SK-N-SH (cell line): ENCODE results near the gene CRTAP. TPM values are rescaled to one million over a fixed set of nuclear protein-coding genes. Genes with fewer than 3 reads are reported as not detected.

Experiments
- CTCF ChIA-PET: fragments of 300-600, 350-600 bp; formaldehyde crosslinking; extraction: SDS; loops from one replicate; lab custom pipeline; 2021; lab: Yijun Ruan, JAX
- POLR2A ChIA-PET: fragments of 350-600 bp; sonication (Branson Sonifier 250); formaldehyde crosslinking; extraction: SDS; loops from one replicate; lab custom pipeline; 2020; ENCODE audit warnings: antibody characterized with exemption, inconsistent platforms; lab: Yijun Ruan, JAX
- DNase-seq: peaks from one replicate; pipeline ENCODE4 v3.0.0; 2012
- H2AFZ ChIP-seq: fragments of 200-600 bp; sonication (generic); 2 replicates; pipeline ENCODE4 v1.8.1; 2016; ENCODE audit warnings: antibody characterized with exemption, mild to moderate bottlenecking, low read depth
- H3F3A ChIP-seq: fragments of 200-600 bp; sonication (generic); replicated peaks from 2 replicates; pipeline ENCODE3; 2016; ENCODE audit warnings: antibody characterized with exemption, mild to moderate bottlenecking; ENCODE audit not compliant: insufficient read depth
- H3K27ac ChIP-seq, 2 experiments: fragments of 200-500 bp in 1 of 2; fragments of 200-600 bp in 1 of 2; sonication (Bioruptor generic) in 1 of 2; sonication (generic), shearing (Covaris generic) in 1 of 2; 2 replicates each; pipeline versions ENCODE4 v1.5.1 to v1.6.1; 2014 to 2016; ENCODE audit warnings: low read depth in 2 of 2, inconsistent platforms in 1 of 2, low read length in 1 of 2, mild to moderate bottlenecking in 1 of 2, mixed read lengths in 1 of 2
- H3K27me3 ChIP-seq: fragments of 200-600 bp; sonication (generic), shearing (Covaris generic); 2 replicates; pipeline ENCODE4 v1.6.1; 2016; ENCODE audit warnings: mixed run types; ENCODE audit not compliant: insufficient read depth
- H3K36me3 ChIP-seq, 2 experiments: fragments of 200-500 bp in 1 of 2; fragments of 200-600 bp in 1 of 2; sonication (Bioruptor generic) in 1 of 2; sonication (generic) in 1 of 2; replicated peaks in 1 of 2; 2 replicates each; pipeline versions ENCODE3 to v1.5.1; 2014 to 2016; ENCODE audit warnings: low read length in 1 of 2, mild to moderate bottlenecking in 1 of 2; ENCODE audit not compliant: insufficient read depth in 2 of 2, control insufficient read depth in 1 of 2
- H3K4me1 ChIP-seq, 2 experiments: fragments of 200-500 bp in 1 of 2; fragments of 200-600 bp in 1 of 2; sonication (Bioruptor generic) in 1 of 2; sonication (generic), shearing (Covaris generic) in 1 of 2; 2 replicates each; pipeline versions ENCODE4 v1.5.1 to v1.6.1; 2014 to 2016; ENCODE audit warnings: low read depth in 1 of 2, low read length in 1 of 2, mixed run types in 1 of 2; ENCODE audit not compliant: insufficient read depth in 2 of 2, control insufficient read depth in 1 of 2
- H3K4me2 ChIP-seq: fragments of 200-600 bp; sonication (generic), shearing (Covaris generic); 2 replicates; pipeline ENCODE4 v1.6.1; 2017; ENCODE audit warnings: mixed run types
- H3K4me3 ChIP-seq, 2 experiments: fragments of 200-500 bp in 1 of 2; fragments of 200-600 bp in 1 of 2; sonication (Bioruptor generic) in 1 of 2; sonication (generic), shearing (Covaris generic) in 1 of 2; 2 replicates each; pipeline versions ENCODE4 v1.5.1 to v1.8.1; 2014 to 2016; ENCODE audit warnings: low read depth in 2 of 2, inconsistent platforms in 1 of 2, low read length in 1 of 2, mild to moderate bottlenecking in 1 of 2, mixed read lengths in 1 of 2, moderate library complexity in 1 of 2
- H3K79me2 ChIP-seq: fragments of 200-600 bp; sonication (generic); 2 replicates; pipeline ENCODE4 v1.8.1; 2017; ENCODE audit warnings: mild to moderate bottlenecking; ENCODE audit not compliant: insufficient read depth
- H3K9ac ChIP-seq: fragments of 200-600 bp; sonication (generic); 2 replicates; pipeline ENCODE4 v1.6.1; 2017; ENCODE audit warnings: mixed run types
- H3K9me2 ChIP-seq: fragments of 200-600 bp; sonication (generic); 2 replicates; pipeline ENCODE4 v1.6.1; 2017; ENCODE audit warnings: mixed run types
- H3K9me3 ChIP-seq: fragments of 200-600 bp; sonication (generic); 2 replicates; pipeline ENCODE4 v1.6.1; 2017; ENCODE audit warnings: mixed run types, mild to moderate bottlenecking, moderate library complexity
- H4K20me1 ChIP-seq: fragments of 200-600 bp; sonication (generic); 2 replicates; pipeline ENCODE4 v1.6.1; 2017; ENCODE audit warnings: mild to moderate bottlenecking, mixed run types; ENCODE audit not compliant: insufficient read depth
- CHD2 ChIP-seq: fragments of 150-350 bp; IDR thresholded peaks from 2 replicates; pipeline ENCODE4 v1.6.1; 2018; ENCODE audit warnings: low read length; ENCODE audit not compliant: partially characterized antibody
- EP300 ChIP-seq, 2 experiments: IDR thresholded peaks; 2 replicates each; pipeline versions ENCODE4 v1.4.0 to v1.6.1; 2012; ENCODE audit warnings: borderline replicate concordance in 1 of 2, low read depth in 1 of 2, low read length in 1 of 2
- FOXM1 ChIP-seq: IDR thresholded peaks from 2 replicates; pipeline ENCODE4 v1.4.0; 2012; ENCODE audit warnings: low read depth, mild to moderate bottlenecking
- JUND ChIP-seq: IDR thresholded peaks from 2 replicates; pipeline ENCODE4 v1.4.0; 2012
- MEF2A ChIP-seq: IDR thresholded peaks from 2 replicates; pipeline ENCODE4 v1.4.0; 2012; ENCODE audit warnings: low read depth, borderline replicate concordance
- NFIC ChIP-seq: IDR thresholded peaks from 2 replicates; pipeline ENCODE4 v1.4.0; 2012; ENCODE audit warnings: borderline replicate concordance
- NRF1 ChIP-seq: IDR thresholded peaks from 2 replicates; pipeline ENCODE4 v1.6.1; 2012; ENCODE audit warnings: low read depth, mild to moderate bottlenecking, low read length
- POLR2AphosphoS5 ChIP-seq: IDR thresholded peaks from 2 replicates; pipeline ENCODE4 v1.6.1; 2012; ENCODE audit warnings: low read depth, low read length
- RAD21 ChIP-seq: IDR thresholded peaks from 2 replicates; pipeline ENCODE4 v1.6.1; 2012; ENCODE audit warnings: mild to moderate bottlenecking, low read length
- RCOR1 ChIP-seq: fragments of 150-350 bp; IDR thresholded peaks from 2 replicates; pipeline ENCODE4 v1.6.1; 2017; ENCODE audit warnings: antibody characterized with exemption, low read length
- RFX5 ChIP-seq: IDR thresholded peaks from 2 replicates; pipeline ENCODE4 v1.6.1; 2012; ENCODE audit warnings: mild to moderate bottlenecking, improper control_type of control experiment, low read length
- RXRA ChIP-seq: IDR thresholded peaks from 2 replicates; pipeline ENCODE4 v1.4.0; 2012; ENCODE audit warnings: low read depth, mild to moderate bottlenecking, borderline replicate concordance
- SIN3A ChIP-seq: IDR thresholded peaks from 2 replicates; pipeline ENCODE4 v1.6.1; 2012; ENCODE audit warnings: low read depth, mild to moderate bottlenecking, low read length, moderate library complexity, borderline replicate concordance
- SMC3 ChIP-seq: IDR thresholded peaks from 2 replicates; pipeline ENCODE4 v1.6.1; 2012; ENCODE audit warnings: low read depth, low read length, improper control_type of control experiment
- TEAD4 ChIP-seq: IDR thresholded peaks from 2 replicates; pipeline ENCODE4 v1.4.0; 2012; ENCODE audit warnings: mild to moderate bottlenecking, borderline replicate concordance; ENCODE audit not compliant: insufficient read depth
- WGBS: methylation state at CpG from one replicate; pipeline ENCODE4 v1.1.6; 2017; ENCODE audit warnings: low lambda C conversion rate; 5-methylcytosine and 5-hydroxymethylcytosine counted together
- polyA plus RNA-seq, 3 experiments: library from polyadenylated mRNA; depleted of rRNA; stranded (reverse); fragments of >200 nt; gene quantifications; 2 replicates each; pipeline ENCODE4 v1.2.3, GENCODE V29; 2012
- TF ChIP-seq, protein P1 (sequence below): IDR thresholded peaks from 2 replicates; pipeline ENCODE4 v1.6.1; 2012; ENCODE audit warnings: mild to moderate bottlenecking, low read depth, low read length, moderate library complexity
- TF ChIP-seq, protein P2 (sequence below): IDR thresholded peaks from 2 replicates; pipeline ENCODE4 v1.4.0; 2012; ENCODE audit warnings: low read depth, borderline replicate concordance
- TF ChIP-seq, protein P3 (sequence below): IDR thresholded peaks from 2 replicates; pipeline ENCODE4 v1.4.0; 2012; ENCODE audit warnings: low read depth, borderline replicate concordance

CRTAP gene
- polyA plus RNA-seq, 1 of the 3 experiments (the other 2 are of a cell fraction), result 198 TPM

DNA sequence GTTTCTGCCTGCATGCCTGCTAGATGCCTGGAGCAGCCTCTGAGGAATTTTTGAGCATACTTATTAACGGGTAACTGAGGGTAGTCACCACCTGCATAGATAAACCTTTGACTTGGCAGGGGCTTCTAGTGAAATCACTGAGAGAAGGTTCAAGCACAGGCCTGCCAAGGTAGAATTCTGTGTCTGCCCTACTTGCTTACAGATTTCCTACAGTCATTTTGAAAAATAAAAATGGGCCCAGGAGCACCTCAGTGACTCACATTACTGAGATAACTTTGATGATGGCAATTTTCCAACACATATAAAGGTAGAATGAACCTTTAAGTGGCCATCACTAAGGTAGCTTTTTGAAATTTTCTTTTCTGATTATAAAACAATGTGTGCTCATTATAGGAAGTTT lies 10.8 kb downstream of the CRTAP start:
- Histone ChIP-seq H3K4me1 (no peaks in the 10 kb centered on the region; a peak in 1 of 4 replicates), H4K20me1 (no peaks in the 10 kb centered on the region; the same call in 1 of the 2 replicates), H3K27me3 (no peaks in the 10 kb centered on the region), H2AFZ (no peak overlapping the region), H3K4me2 (no peak overlapping the region), H3K9me3 (no peaks in the 10 kb centered on the region), H3K36me3 (peaks cover 50 to 58% of the 10 kb centered on the region in 2 experiments), H3K4me3 (no peak overlapping the region), H3K27ac (no peak overlapping the region), H3K79me2 (peaks cover 24% of the 10 kb centered on the region), H3K9me2 (no peaks in the 10 kb centered on the region), H3K9ac (no peak overlapping the region), H3F3A (peaks cover 8% of the 10 kb centered on the region)
- TF ChIP-seq FOXM1 (no peak), CHD2 (no peak), MEF2A (no peak), SIN3A (no peak), RXRA (no peak), JUND (no peak), SMC3 (no peak), RFX5 (no peak), RCOR1 (no peak), POLR2AphosphoS5 (no peak), NFIC (no peak), RAD21 (no peak), TEAD4 (no peak), EP300 (IDR thresholded peaks at IDR 0.05; ENCODE audit: borderline replicate concordance in 1 of 2, low read depth in 1 of 2, low read length in 1 of 2) (no peak), NRF1 (no peak)
- TF ChIP-seq, protein P1, sequence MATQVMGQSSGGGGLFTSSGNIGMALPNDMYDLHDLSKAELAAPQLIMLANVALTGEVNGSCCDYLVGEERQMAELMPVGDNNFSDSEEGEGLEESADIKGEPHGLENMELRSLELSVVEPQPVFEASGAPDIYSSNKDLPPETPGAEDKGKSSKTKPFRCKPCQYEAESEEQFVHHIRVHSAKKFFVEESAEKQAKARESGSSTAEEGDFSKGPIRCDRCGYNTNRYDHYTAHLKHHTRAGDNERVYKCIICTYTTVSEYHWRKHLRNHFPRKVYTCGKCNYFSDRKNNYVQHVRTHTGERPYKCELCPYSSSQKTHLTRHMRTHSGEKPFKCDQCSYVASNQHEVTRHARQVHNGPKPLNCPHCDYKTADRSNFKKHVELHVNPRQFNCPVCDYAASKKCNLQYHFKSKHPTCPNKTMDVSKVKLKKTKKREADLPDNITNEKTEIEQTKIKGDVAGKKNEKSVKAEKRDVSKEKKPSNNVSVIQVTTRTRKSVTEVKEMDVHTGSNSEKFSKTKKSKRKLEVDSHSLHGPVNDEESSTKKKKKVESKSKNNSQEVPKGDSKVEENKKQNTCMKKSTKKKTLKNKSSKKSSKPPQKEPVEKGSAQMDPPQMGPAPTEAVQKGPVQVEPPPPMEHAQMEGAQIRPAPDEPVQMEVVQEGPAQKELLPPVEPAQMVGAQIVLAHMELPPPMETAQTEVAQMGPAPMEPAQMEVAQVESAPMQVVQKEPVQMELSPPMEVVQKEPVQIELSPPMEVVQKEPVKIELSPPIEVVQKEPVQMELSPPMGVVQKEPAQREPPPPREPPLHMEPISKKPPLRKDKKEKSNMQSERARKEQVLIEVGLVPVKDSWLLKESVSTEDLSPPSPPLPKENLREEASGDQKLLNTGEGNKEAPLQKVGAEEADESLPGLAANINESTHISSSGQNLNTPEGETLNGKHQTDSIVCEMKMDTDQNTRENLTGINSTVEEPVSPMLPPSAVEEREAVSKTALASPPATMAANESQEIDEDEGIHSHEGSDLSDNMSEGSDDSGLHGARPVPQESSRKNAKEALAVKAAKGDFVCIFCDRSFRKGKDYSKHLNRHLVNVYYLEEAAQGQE, result no peak
- TF ChIP-seq, protein P2, sequence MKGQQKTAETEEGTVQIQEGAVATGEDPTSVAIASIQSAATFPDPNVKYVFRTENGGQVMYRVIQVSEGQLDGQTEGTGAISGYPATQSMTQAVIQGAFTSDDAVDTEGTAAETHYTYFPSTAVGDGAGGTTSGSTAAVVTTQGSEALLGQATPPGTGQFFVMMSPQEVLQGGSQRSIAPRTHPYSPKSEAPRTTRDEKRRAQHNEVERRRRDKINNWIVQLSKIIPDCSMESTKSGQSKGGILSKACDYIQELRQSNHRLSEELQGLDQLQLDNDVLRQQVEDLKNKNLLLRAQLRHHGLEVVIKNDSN, result no peak
- TF ChIP-seq, protein P3, sequence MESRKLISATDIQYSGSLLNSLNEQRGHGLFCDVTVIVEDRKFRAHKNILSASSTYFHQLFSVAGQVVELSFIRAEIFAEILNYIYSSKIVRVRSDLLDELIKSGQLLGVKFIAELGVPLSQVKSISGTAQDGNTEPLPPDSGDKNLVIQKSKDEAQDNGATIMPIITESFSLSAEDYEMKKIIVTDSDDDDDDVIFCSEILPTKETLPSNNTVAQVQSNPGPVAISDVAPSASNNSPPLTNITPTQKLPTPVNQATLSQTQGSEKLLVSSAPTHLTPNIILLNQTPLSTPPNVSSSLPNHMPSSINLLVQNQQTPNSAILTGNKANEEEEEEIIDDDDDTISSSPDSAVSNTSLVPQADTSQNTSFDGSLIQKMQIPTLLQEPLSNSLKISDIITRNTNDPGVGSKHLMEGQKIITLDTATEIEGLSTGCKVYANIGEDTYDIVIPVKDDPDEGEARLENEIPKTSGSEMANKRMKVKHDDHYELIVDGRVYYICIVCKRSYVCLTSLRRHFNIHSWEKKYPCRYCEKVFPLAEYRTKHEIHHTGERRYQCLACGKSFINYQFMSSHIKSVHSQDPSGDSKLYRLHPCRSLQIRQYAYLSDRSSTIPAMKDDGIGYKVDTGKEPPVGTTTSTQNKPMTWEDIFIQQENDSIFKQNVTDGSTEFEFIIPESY, result no peak
- CTCF ChIA-PET, result interaction anchor here (1.5 kb wide), 1 partner anchor 248 kb away, joined by 6 read pairs; no protein-coding TSS in a partner anchor
- 77% methylated on average over 1 of the region's 1 CpG for WGBS
- no peak for DNase-seq
- POLR2A ChIA-PET, result no interaction called here
